Fibroblast of villous mesenchyme (primary cell): ENCODE results near the gene HMX1. TPM values are rescaled to one million over a fixed set of nuclear protein-coding genes. Genes with fewer than 3 reads are reported as not detected.

Source experiments
- DNase-seq: peaks from one replicate; pipeline ENCODE4 v3.0.0-alpha.2; 2010; ENCODE audit warnings: low read depth
- H3K4me3 ChIP-seq: 2 replicates; pipeline ENCODE4 v1.5.1; 2011; ENCODE audit warnings: low read depth, mild to moderate bottlenecking, low read length
- total RNA-seq: library from RNA; depleted of rRNA; stranded (reverse); fragments of >200 nt; gene quantifications from 2 replicates; pipeline ENCODE4 v1.2.3, GENCODE V29; 2012
- TF ChIP-seq, protein P1 (sequence below): IDR thresholded peaks from 2 replicates; pipeline ENCODE4 v1.5.1; 2012; ENCODE audit warnings: low read depth, mild to moderate bottlenecking, low read length; ENCODE audit not compliant: insufficient read depth

HMX1 gene
- not detected in 2 replicates for total RNA-seq

DNA sequence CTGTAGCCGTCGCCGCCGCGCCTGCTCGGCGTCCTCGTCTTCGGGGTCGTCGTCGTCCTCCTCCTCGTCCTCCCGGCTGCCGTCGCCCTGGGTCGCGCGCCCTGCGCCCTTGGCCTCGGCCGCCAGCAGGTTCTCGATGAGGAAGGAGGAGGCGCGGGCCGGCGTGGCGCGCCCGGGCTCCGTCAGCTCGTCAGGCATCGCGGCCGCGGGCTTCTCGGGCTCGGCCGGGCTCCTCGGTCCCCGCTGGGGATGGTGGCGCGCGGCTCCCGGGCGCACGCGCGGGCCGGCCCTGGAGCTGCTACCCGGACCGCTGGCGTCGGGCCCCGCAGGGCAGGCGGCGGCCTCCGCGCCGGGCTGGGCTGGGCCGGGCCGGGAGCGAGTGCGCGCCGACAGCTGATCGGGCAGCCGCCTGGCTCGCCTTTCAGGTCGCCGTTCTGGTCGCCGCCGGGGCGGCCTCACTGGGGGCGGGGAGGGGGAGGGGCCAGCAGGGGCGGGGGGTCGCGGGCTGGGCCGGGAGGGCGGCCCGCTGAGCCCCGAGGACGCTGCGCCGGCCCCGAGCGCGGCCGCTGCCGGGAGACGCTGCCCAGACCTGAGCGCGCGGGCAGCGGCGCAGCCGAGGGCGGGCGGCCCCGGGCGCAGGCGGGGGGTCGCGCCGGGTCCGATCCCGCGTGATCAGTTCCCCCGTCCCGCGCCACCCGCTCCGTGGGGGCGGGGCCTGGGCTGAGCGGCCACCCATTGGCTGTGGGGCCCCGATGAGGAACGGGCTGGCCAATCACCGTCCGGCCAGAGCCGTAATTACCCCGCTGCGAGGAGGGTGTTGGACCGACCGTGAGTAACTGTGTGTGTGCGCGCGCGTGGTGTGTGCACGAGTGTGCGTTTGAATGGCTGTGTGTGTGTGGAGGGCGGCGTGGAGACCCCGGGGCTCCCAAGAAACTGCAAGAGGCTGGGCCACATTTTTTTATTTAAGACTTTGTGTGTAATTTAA lies at the start of gene HMX1:
Gene HMX1 (minus strand): TSS at position 423 of the 985 bp plus-strand sequence. CDS start 225 bp downstream, at position 198.
- TF ChIP-seq, protein P1, sequence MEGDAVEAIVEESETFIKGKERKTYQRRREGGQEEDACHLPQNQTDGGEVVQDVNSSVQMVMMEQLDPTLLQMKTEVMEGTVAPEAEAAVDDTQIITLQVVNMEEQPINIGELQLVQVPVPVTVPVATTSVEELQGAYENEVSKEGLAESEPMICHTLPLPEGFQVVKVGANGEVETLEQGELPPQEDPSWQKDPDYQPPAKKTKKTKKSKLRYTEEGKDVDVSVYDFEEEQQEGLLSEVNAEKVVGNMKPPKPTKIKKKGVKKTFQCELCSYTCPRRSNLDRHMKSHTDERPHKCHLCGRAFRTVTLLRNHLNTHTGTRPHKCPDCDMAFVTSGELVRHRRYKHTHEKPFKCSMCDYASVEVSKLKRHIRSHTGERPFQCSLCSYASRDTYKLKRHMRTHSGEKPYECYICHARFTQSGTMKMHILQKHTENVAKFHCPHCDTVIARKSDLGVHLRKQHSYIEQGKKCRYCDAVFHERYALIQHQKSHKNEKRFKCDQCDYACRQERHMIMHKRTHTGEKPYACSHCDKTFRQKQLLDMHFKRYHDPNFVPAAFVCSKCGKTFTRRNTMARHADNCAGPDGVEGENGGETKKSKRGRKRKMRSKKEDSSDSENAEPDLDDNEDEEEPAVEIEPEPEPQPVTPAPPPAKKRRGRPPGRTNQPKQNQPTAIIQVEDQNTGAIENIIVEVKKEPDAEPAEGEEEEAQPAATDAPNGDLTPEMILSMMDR, result no peak
- H3K4me3 ChIP-seq, result no peak within 1 kb of the TSS
- no peak for DNase-seq

DNA sequence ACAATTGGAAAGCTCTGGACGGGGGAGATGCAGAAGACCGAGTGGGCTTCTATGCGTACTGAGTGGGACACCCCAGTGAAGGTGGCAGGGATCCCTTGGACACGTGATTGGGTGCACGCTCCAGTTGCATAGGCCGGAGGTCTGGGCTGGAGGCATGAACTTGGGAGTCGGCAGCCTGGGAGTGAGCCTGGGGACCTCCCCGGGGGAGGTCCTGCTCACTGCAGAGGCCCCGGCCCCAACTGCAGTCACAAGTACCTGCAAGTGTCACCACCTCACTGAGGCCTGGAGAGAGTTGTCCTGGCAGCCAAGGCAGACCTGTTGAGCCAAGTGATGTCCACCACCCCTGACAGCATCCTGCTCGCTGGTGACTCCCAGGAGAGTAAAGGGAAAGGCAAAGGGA lies 49.3 kb upstream of the HMX1 start:
- DNase-seq, result no peak

DNA sequence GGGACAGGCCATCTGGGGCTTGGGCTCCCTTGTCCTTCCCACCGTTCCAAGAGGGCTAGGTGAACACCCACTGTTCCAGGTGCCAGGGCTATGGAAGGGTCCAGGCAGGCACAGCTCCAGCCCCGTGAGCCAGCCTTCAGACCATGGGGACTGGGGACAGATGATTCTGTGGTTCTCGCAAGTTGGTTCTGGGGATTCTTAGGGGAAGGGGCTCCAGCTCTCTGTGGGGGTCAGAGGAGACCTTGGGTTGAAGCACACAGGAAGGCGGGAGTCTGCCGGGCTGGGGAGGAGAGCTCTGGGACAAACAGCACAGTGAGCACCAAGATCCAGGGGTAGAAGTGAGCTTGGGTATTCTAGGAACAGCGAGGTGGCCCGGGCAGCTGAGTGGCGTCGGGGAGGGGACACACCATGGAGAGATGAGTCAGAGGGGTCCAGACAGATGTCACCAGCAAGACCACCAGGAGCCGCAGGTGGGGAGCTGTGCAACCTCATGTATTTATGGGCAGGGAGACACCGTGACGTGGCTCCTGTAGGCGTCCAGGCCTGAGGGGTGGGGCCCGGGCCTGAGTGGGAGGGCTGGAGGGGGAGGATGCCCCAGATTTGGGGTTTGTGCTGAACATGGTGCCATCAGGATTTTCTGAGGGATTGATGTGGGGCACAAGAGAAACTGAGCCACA lies 48.8 kb upstream of the HMX1 start:
- DNase-seq, result no peak
- TF ChIP-seq, protein P1, result no peak
- no peak overlapping the region for H3K4me3 ChIP-seq

More for the DNA sequence above, 49.3 kb upstream of the HMX1 start:
- TF ChIP-seq, protein P1, result no peak
- no peak overlapping the region for H3K4me3 ChIP-seq

DNA sequence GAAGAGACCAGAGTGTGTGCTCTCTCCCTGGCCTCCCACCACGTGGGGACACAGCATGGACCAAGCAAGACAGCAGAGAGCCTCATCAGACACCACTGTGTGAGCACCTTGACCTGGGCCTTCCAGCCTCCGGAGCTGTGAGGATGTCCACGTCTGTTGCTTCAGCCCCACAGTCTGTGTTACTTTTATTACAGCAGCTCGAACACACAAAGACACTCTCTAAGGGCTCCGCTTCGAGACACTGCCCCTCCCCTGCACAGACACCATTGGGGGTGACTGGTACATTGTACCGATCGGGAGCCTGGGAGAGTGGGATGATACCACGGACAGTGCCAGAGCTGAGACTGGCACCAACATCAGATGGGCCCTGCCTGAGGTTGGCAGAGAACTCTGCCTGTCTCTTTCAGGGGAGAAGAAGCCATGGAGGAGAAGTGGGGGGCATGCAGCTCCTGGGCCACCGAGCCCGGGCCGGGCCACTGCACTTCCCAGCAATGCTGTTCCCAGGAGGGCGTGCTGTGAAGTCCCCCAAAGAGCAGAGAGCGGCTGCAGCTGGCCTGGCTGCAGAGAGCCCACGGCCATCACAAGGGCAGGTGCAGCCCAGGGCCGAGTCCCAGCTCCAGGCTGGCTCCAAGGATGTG lies 48.1 kb upstream of the HMX1 start:
- no peak for DNase-seq
- no peak overlapping the region for H3K4me3 ChIP-seq
- TF ChIP-seq, protein P1, result no peak

DNA sequence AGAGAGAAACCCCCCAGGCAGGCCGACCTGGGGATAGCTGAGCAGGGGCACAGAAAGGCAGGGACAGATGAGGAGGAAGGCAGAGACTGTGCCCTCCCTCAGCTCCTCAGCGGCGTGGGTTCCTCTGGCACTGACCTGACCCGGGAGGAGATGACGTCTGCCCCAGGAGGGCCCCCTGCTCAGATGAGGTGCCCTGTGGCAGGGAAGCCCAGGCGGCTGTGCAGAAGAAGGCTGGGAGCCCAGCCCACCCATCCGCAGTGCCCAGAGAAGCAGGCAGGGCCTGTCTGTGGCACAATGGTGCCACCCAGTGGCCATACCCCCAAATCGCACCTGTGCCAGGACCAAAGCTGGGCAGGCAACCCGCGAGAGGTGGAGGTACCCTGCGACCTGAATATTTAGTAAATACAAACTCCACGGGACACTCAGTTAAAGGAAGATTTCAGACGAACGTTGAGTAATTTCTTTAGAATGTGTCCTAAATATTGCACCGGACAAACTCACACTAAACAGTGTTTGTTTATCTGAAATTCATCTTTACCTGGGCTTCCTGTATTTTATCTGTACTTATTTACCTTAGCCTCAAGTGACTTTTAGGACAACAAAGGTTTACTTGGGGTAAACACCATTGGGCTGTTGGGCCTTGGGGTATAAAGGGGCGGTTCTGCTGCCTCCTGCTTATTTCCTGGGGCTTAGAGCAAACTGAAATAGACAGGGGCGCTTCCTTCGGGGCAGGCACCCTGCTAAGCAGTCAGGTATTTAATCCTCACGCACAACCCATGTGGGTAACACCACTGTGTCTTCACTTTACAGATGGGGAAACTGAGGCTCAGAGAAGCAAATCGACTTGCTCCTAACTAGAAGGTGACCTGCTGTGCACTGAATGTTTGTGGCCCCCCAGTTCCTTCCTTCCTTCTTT lies 46.5 kb upstream of the HMX1 start:
- H3K4me3 ChIP-seq, result no peak overlapping the region
- peak; percentile 21 for DNase-seq
- TF ChIP-seq, protein P1, result peak; percentile 76
